ENCODE measurements around the gene TBX4. TPM values are rescaled to one million over a fixed set of nuclear protein-coding genes. Genes with fewer than 3 reads are reported as not detected.

TBX4 gene
- total RNA-seq, 4 donors from 2014 or later = not detected

DNA sequence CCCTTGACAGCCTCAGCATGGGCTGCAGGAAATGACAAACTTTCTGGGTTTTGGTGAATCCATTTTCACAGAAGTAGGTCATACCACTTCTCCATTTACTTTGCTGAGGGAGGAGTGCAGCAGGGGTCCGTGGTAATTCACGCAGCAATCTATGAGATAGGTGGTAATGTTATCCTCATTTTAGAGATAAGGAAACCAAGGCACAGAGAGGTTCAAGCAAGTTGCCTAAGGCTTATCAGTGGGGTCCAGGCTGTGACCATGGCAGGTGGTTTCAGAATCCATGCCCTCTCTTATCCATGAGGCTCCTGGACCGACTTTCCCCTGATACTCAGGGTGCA lies 12.6 kb downstream of the TBX4 start:
- Histone ChIP-seq H3K27ac (replicated peaks in 1 of 4) (no peak overlapping the region), H3K9me3 (no peaks in the 10 kb centered on the region), H3K27me3 (peaks cover 0 to 53% (median 13%) of the 10 kb centered on the region in 4 donors), H3K36me3 (no peaks in the 10 kb centered on the region), H3K4me1 (peaks cover 7 to 15% (median 12%) of the 10 kb centered on the region in 4 donors), H3K4me3 (no peak overlapping the region)
- WGBS = 63% methylated on average over 2 of the region's 3 CpGs
- intact Hi-C loops (cut with DNase I) = no loop called here
- TF ChIP-seq POLR2AphosphoS5 (IDR thresholded peaks at IDR 0.05) (no peak), POLR2A (IDR thresholded peaks at IDR 0.05; ENCODE audit: low read depth) (no peak), EP300 (IDR thresholded peaks at IDR 0.05) (no peak)
- TF ChIP-seq, protein P1, sequence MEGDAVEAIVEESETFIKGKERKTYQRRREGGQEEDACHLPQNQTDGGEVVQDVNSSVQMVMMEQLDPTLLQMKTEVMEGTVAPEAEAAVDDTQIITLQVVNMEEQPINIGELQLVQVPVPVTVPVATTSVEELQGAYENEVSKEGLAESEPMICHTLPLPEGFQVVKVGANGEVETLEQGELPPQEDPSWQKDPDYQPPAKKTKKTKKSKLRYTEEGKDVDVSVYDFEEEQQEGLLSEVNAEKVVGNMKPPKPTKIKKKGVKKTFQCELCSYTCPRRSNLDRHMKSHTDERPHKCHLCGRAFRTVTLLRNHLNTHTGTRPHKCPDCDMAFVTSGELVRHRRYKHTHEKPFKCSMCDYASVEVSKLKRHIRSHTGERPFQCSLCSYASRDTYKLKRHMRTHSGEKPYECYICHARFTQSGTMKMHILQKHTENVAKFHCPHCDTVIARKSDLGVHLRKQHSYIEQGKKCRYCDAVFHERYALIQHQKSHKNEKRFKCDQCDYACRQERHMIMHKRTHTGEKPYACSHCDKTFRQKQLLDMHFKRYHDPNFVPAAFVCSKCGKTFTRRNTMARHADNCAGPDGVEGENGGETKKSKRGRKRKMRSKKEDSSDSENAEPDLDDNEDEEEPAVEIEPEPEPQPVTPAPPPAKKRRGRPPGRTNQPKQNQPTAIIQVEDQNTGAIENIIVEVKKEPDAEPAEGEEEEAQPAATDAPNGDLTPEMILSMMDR (IDR thresholded peaks at IDR 0.05) = no peak
- no peak for DNase-seq (ENCODE audit: extremely low spot score)

DNA sequence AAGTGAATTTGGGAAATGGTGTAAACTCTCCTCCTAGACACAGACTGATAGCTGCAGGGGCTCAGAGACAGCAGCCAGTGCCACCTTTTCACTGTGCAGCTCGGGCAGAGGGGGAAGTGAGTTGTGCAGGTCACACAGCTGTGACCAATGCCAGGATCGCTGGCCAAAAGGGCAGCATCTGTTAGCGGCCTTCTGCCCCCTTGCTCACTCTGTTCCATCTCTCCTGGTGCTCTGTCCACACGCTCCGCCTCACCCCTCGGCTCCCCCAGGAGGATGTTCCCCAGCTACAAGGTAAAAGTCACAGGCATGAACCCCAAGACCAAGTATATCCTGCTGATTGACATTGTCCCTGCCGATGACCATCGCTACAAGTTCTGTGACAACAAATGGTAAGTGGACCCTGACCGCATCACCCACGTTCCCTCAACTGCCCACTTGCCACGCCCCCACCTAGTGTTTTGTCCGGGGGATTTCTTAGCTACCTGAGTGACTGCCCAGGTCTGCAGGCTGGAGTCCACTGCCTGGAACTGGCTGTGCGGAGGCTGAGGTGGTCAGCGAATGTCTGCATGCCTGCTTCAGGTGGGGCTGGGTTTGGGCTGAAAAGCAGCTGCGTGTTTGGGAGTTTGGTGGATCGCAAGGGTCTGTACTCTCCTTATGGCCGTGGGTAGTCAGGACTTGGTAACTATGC lies 13.5 kb downstream of the TBX4 start:
- H3K4me1 ChIP-seq = peaks cover 7 to 15% (median 12%) of the 10 kb centered on the region in 4 donors
- H3K36me3 ChIP-seq = no peaks in the 10 kb centered on the region
- H3K4me3 ChIP-seq = no peak overlapping the region
- H3K9me3 ChIP-seq = no peaks in the 10 kb centered on the region
- DNase-seq (ENCODE audit: extremely low spot score) = no peak
- no peak for TF ChIP-seq POLR2AphosphoS5 (IDR thresholded peaks at IDR 0.05)
- no peak for TF ChIP-seq POLR2A (IDR thresholded peaks at IDR 0.05; ENCODE audit: low read depth)
- intact Hi-C loops (cut with DNase I) = no loop called here
- 86% methylated on average over 16 of the region's 17 CpGs for WGBS
- H3K27me3 ChIP-seq = peaks cover 0 to 44% (median 13%) of the 10 kb centered on the region in 4 donors
- H3K27ac ChIP-seq (replicated peaks in 1 of 4) = no peak overlapping the region

DNA sequence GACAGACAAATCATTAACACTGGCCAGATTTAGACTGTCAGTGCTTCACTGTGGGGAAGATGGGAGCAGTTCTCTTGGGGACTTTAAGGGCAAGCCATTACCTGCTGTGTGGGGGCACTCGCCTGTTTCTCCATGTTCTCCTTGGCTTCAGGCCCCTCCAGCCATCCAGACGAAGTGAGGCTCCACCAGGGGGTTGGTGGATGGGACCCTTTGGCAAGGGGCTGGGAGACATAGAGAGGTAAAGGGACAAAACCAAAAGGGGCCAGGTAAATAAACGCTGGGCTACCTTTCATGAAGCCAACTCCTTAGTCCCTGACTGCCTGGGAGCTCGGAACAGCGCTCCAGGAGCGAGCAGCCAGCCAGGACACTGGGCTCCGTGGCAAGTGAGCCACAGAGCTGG lies 14.0 kb downstream of the TBX4 start:
- DNase-seq (ENCODE audit: extremely low spot score) = no peak
- Histone ChIP-seq H3K27ac (replicated peaks in 1 of 4) (no peak overlapping the region), H3K36me3 (no peaks in the 10 kb centered on the region), H3K9me3 (no peaks in the 10 kb centered on the region), H3K27me3 (peaks cover 0 to 38% (median 12%) of the 10 kb centered on the region in 4 donors), H3K4me1 (peaks cover 7 to 14% (median 11%) of the 10 kb centered on the region in 4 donors), H3K4me3 (no peak overlapping the region)
- intact Hi-C loops (cut with DNase I) = no loop called here
- TF ChIP-seq EP300 (IDR thresholded peaks at IDR 0.05) (no peak), POLR2AphosphoS5 (IDR thresholded peaks at IDR 0.05) (no peak), POLR2A (IDR thresholded peaks at IDR 0.05; ENCODE audit: low read depth) (no peak)
- TF ChIP-seq, protein P1 (IDR thresholded peaks at IDR 0.05) = no peak
- 92% methylated on average over 7 of the region's 7 CpGs for WGBS

DNA sequence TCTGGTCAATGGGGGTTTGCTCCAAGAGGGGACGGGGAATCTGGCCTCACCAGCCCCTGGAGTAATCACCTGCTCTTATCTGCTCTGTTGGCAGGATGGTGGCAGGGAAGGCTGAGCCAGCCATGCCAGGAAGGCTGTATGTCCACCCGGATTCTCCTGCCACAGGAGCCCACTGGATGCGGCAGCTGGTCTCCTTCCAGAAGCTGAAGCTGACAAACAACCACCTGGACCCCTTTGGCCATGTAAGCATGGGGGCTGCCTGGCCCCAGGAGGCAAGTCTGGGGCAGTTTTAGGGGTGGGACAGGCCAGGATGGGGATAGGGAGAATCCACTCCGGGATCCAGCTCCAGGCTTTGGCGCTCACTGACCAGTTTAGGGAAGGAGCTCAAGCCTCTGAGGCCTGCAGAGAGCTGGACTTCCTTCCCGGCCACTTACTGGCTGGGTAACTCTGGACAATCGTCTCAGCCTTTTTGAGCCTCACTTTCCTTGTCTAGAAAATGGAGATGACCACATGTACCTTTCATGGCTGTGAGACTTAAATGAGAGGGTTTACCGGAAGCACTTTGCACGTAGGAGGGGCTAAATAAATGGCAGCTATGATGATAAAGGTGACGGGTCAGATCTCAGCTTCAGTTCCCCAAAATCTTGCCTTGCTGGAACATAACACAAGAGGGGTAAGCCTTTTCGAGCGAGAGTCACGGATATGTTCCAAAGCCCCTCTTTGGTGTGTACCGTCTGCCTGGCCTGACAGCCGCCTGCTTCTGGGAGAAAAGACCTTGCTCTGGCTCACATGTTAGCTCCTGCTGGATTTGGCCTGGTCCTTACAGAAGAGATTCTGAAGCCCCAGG lies 15.4 kb downstream of the TBX4 start:
- Histone ChIP-seq H3K27me3 (peaks cover 0 to 24% (median 2%) of the 10 kb centered on the region in 4 donors), H3K4me3 (no peak overlapping the region), H3K4me1 (peaks cover 0 to under 1% (median 0%) of the 10 kb centered on the region in 4 donors), H3K36me3 (no peaks in the 10 kb centered on the region), H3K27ac (replicated peaks in 1 of 4) (no peak overlapping the region), H3K9me3 (no peaks in the 10 kb centered on the region)
- intact Hi-C loops (cut with DNase I) = no loop called here
- no peak for DNase-seq (ENCODE audit: extremely low spot score)
- TF ChIP-seq, protein P1 (IDR thresholded peaks at IDR 0.05) = no peak
- TF ChIP-seq POLR2AphosphoS5 (IDR thresholded peaks at IDR 0.05) = no peak
- TF ChIP-seq POLR2A (IDR thresholded peaks at IDR 0.05; ENCODE audit: low read depth) = no peak
- no peak for TF ChIP-seq EP300 (IDR thresholded peaks at IDR 0.05)
- 66% methylated on average over 13 of the region's 15 CpGs for WGBS

DNA sequence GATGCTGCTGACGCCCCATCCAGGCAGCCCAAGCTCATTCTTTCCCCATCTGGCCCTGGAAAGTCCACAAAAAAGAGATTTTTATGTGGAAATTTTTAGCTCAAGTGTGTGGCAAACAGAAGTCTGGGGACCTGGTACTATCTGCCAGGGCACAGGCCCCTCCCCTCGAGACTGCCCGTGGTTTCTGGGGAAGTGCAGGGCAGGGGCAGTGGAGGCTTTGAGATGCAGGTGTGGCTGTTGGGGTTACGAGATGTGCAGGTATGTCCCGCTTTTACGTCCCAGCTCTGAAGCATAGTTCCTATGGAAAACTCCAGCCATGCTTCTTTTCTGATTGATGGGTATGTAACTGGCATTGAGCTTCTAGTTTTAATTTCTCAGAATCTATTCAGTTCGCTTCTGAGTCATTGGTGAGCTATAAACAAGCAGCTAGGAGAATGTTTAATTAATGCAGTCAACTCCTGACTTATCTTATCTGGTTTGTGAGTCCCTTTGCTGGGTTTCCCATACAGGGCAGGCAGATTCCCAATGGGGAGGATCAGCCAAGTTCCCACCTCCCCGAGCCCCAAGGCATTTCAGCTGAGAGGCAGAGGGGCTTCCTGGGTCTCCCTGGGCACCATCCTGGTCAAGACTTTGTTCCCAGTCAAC lies 16.2 kb downstream of the TBX4 start:
- Histone ChIP-seq H3K4me3 (no peak overlapping the region), H3K36me3 (no peaks in the 10 kb centered on the region), H3K4me1 (no peaks in the 10 kb centered on the region), H3K27me3 (peaks cover 0 to 17% (median 0%) of the 10 kb centered on the region in 4 donors), H3K9me3 (no peaks in the 10 kb centered on the region), H3K27ac (replicated peaks in 1 of 4) (no peak overlapping the region)
- DNase-seq (ENCODE audit: extremely low spot score) = no peak
- WGBS = 80% methylated on average over 8 of the region's 8 CpGs
- intact Hi-C loops (cut with DNase I) = no loop called here
- TF ChIP-seq POLR2AphosphoS5 (IDR thresholded peaks at IDR 0.05) = no peak
- no peak for TF ChIP-seq POLR2A (IDR thresholded peaks at IDR 0.05; ENCODE audit: low read depth)
- TF ChIP-seq, protein P1 (IDR thresholded peaks at IDR 0.05) = no peak
- no peak for TF ChIP-seq EP300 (IDR thresholded peaks at IDR 0.05)
